GM18873 (cell line): ENCODE data around the gene RHEX.

Source experiments
- ATAC-seq: cut with Tn5 transposase; IDR thresholded peaks from one replicate; pipeline ENCODE4 v1.9.1; 2021; ENCODE audit warnings: mild to moderate bottlenecking, moderate library complexity, moderate number of reproducible peaks; ENCODE audit not compliant: unreplicated experiment, low FRiP score

Gene RHEX

GRCh38 chr1:206144605-206145004 is 91.6 kb downstream of the RHEX start:
- ATAC-seq = no peak

- no peak for ATAC-seq
These were observed 92.9 kb downstream of the RHEX start for GRCh38 chr1:206145771-206146290.
